Mesothelial cell of epicardium (in vitro differentiated cells): ENCODE data around the gene CAP2. TPM values are rescaled to one million over a fixed set of nuclear protein-coding genes. Genes with fewer than 3 reads are reported as not detected.

Experiments used
- DNase-seq, 2 experiments: peaks; one replicate each; pipeline ENCODE4 v3.0.0; 2021; ENCODE audit warnings: low spot score in 2 of 2; ENCODE audit not compliant: unreplicated experiment in 2 of 2
- H3K27ac Mint-ChIP-seq: 2 replicates; pipeline ENCODE4 v1.8.0; 2021; ENCODE audit warnings: mixed read lengths
- H3K27me3 Mint-ChIP-seq: 2 replicates; pipeline ENCODE4 v1.8.0; 2021; ENCODE audit warnings: low read depth, mixed read lengths
- H3K36me3 Mint-ChIP-seq: 2 replicates; pipeline ENCODE4 v1.8.0; 2021; ENCODE audit warnings: mixed read lengths
- H3K4me1 Mint-ChIP-seq: 2 replicates; pipeline ENCODE4 v1.8.0; 2021; ENCODE audit warnings: mixed read lengths
- H3K4me3 Mint-ChIP-seq: 2 replicates; pipeline ENCODE4 v1.8.0; 2021; ENCODE audit warnings: mild to moderate bottlenecking, moderate library complexity, mixed read lengths
- H3K9me3 Mint-ChIP-seq: 2 replicates; pipeline ENCODE4 v1.8.0; 2021; ENCODE audit warnings: mixed read lengths
- total RNA-seq: library from RNA; stranded (reverse); gene quantifications from 3 replicates; pipeline ENCODE4 v1.2.1, GENCODE V29; 2021
- TF ChIP-seq, protein P1 (sequence below): fragments of 200-600 bp; sonication (generic); IDR thresholded peaks from one replicate; pipeline ENCODE4 v1.5.0; 2021; ENCODE audit warnings: antibody characterized with exemption; ENCODE audit not compliant: unreplicated experiment

The CAP2 gene
- total RNA-seq, 1 donor from 2014 or later, result 15.0 TPM

DNA sequence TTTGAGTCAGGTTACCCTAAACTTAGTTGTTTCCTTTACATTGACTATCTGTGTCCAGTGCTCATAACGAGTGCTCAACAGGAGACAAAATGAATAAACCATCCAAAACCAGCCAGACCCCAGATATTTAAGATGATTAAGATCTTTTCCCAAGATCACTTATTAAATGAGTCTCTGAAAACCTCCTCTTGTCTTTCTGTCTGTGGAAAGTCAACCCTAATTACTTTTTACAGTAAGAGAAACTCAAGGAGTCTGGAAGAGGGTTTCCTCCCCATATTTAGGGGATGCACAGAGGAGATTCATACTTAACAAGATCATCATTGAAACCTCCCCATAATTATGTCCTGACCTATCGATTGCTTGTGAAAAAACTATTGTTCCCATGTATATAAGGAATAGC, 84.0 kb downstream of the CAP2 start:
- no peaks in the 10 kb centered on the region for H3K9me3 Mint-ChIP-seq

GRCh38 chr6:17478223-17478907, 85.0 kb downstream of the CAP2 start:
- Mint-ChIP-seq H3K4me1 (peaks cover 29% of the 10 kb centered on the region), H3K36me3 (peaks cover 2% of the 10 kb centered on the region), H3K4me3 (no peak overlapping the region), H3K27ac (no peak overlapping the region), H3K27me3 (no peaks in the 10 kb centered on the region), H3K9me3 (no peaks in the 10 kb centered on the region)
- TF ChIP-seq, protein P1, sequence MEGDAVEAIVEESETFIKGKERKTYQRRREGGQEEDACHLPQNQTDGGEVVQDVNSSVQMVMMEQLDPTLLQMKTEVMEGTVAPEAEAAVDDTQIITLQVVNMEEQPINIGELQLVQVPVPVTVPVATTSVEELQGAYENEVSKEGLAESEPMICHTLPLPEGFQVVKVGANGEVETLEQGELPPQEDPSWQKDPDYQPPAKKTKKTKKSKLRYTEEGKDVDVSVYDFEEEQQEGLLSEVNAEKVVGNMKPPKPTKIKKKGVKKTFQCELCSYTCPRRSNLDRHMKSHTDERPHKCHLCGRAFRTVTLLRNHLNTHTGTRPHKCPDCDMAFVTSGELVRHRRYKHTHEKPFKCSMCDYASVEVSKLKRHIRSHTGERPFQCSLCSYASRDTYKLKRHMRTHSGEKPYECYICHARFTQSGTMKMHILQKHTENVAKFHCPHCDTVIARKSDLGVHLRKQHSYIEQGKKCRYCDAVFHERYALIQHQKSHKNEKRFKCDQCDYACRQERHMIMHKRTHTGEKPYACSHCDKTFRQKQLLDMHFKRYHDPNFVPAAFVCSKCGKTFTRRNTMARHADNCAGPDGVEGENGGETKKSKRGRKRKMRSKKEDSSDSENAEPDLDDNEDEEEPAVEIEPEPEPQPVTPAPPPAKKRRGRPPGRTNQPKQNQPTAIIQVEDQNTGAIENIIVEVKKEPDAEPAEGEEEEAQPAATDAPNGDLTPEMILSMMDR, result no peak
- DNase-seq, result no peak

More for the DNA sequence above, 84.0 kb downstream of the CAP2 start:
- no peak for DNase-seq
- TF ChIP-seq, protein P1, result no peak
- H3K36me3 Mint-ChIP-seq, result no peaks in the 10 kb centered on the region
- peaks cover 38% of the 10 kb centered on the region for H3K4me1 Mint-ChIP-seq
- H3K27me3 Mint-ChIP-seq, result no peaks in the 10 kb centered on the region
- no peak overlapping the region for H3K27ac Mint-ChIP-seq
- H3K4me3 Mint-ChIP-seq, result no peak overlapping the region

DNA sequence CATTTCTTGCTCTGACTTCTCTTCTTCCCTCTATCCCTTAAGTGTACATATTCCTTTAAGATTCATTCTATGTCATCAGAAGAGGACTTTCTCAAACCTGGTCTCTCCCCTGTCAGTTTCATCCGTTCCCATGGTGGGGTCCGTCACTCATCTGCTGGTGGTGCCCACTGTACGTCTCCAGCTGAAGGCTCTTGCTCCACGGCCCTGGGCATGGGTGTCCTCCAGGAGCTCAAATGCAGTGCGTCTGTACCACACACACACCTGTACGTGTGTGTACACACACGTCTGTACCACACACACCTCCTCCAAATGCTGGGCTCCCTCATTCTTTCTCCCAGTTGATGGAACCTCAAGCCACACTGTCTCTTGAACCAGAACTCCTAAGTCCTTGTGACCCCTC, 85.6 kb downstream of the CAP2 start:
- Mint-ChIP-seq H3K27ac (no peak overlapping the region), H3K4me3 (no peak overlapping the region), H3K9me3 (no peaks in the 10 kb centered on the region), H3K36me3 (peaks cover 2% of the 10 kb centered on the region), H3K4me1 (peaks cover 25% of the 10 kb centered on the region), H3K27me3 (no peaks in the 10 kb centered on the region)
- DNase-seq, result no peak
- TF ChIP-seq, protein P1, result no peak

DNA sequence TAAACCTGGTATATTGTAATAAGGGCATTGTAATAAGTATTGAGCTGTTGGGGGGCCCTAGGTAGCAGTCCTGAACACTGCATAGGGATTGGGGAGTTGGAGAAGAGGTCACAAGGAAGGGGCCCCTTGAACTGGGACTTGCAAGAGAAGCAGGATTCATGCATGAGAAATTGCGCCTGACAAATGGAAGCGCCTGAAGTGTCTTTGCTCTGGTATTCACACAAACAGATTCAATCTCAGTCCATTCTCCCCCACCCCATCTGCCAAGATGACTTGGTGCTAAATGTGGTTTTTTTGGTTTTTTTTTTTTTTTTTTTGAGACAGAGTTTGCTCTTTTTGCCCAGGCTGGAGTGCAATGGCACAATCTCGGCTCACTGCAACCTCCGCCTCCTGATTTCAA, 87.1 kb downstream of the CAP2 start:
- H3K9me3 Mint-ChIP-seq, result no peaks in the 10 kb centered on the region
- H3K27me3 Mint-ChIP-seq, result no peaks in the 10 kb centered on the region
- H3K36me3 Mint-ChIP-seq, result peaks cover 2% of the 10 kb centered on the region
- no peak overlapping the region for H3K4me3 Mint-ChIP-seq
- peaks cover 14% of the 10 kb centered on the region for H3K4me1 Mint-ChIP-seq
- no peak overlapping the region for H3K27ac Mint-ChIP-seq
- TF ChIP-seq, protein P1, result no peak
- DNase-seq, result no peak

DNA sequence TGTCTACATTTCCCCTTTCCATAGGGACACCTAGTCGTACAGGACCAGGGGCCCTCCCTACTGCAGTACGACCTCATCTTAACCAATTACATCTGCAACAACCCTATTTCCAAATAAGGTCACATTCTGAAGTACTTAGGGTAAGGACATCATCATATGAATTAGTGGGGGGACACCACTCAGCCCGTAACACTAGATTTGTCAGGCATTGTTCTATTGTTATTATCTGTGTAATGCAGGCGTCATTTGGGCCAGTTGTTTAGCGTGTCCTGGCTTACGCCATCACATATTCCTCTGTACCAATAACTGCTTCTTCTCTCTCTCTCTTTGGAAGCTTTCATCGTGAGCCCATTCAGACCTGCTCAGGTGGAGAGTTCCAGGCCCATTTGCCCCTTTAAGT, 89.3 kb downstream of the CAP2 start:
- Mint-ChIP-seq H3K36me3 (peaks cover 8% of the 10 kb centered on the region), H3K4me1 (no peaks in the 10 kb centered on the region), H3K27me3 (no peaks in the 10 kb centered on the region), H3K4me3 (no peak overlapping the region), H3K27ac (no peak overlapping the region), H3K9me3 (no peaks in the 10 kb centered on the region)
- no peak for DNase-seq
- TF ChIP-seq, protein P1, result no peak
